HG02852 (cell line): ENCODE measurements around the gene ENOX2.
"Not testable (repeated sequence)": the region's sequence is repeated elsewhere in the genome, so short reads cannot be mapped to it uniquely, and the experiment has no call there.

Experiments
- ATAC-seq: cut with Tn5 transposase; IDR thresholded peaks from one replicate; pipeline ENCODE4 v1.9.1; 2021; ENCODE audit warnings: mild to moderate bottlenecking, moderate library complexity; ENCODE audit not compliant: unreplicated experiment

ENOX2 gene

DNA sequence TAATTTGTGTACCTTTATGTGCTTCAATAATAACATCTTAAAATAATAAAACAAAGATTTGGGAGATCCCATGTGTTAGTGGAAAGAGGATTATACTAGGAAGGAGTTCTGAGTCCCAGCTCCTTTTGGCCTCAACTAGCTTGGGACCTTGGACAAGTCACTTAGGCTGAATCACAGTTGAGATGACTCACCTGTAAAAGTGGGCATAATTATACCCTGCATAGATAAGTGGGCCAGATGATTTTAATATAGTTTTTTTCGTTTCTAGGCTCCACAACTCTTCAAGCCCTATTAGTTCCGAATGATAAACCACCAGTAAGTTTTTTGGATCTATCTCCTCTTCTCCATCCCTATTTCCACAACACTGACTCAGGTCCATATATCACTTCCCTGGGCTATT, 131.8 kb downstream of the ENOX2 start:
- no peak for ATAC-seq

DNA sequence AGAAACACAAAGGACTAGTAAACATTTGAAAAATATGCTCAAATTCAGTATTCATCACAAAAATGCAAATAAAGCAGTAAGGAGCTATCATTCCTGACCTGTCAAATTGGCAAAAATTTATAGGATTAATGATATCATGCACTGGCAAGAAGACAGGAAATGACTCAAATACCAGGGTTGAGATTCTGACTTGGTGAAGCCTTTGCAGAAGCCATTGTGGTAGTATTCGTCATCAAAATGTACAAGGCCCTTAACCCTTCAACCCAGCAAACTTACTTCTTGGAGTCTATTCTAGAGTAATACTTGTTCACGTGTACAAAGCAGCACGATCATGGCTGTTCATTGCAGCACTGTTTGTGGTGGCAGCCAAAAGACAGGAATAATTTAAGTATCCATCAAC, 132.4 kb downstream of the ENOX2 start:
- no peak for ATAC-seq

DNA sequence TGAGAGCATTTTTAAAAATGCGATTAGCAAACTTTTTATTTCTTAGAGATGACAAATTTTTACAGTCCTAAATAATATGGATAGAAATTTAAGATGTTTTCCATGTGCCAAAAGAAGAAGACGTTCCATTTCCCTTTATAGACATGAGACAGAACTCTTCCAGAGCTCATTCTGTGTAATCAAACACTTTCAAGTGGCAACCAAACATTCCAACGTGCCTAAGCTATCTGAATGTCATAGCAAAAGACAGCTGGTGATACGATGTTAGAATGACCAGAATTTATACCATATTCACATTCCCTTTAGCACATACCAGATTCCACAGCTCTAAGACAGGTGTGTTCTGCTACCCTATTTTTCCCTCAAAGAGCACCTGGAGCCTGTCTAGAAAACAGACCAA, 133.2 kb downstream of the ENOX2 start:
- ATAC-seq: no peak

DNA sequence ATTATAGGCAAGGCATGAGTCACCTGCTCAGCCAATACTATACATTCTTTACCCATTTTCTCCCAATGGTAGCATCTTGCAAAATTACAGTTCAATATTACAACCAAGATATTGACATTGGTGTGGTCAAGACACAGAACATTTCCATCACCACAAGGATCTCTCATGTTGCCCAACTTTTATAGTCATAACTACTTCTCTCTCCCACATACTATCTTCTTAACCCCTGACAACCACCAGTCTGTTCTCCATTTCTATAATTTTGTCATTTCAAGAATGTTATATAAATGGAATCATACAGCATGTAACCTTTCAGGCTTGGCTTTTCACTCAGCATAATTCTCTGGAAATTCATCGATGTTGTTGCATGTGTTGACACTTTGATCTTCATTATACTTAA, 144.9 kb downstream of the ENOX2 start:
- ATAC-seq: no peak

DNA sequence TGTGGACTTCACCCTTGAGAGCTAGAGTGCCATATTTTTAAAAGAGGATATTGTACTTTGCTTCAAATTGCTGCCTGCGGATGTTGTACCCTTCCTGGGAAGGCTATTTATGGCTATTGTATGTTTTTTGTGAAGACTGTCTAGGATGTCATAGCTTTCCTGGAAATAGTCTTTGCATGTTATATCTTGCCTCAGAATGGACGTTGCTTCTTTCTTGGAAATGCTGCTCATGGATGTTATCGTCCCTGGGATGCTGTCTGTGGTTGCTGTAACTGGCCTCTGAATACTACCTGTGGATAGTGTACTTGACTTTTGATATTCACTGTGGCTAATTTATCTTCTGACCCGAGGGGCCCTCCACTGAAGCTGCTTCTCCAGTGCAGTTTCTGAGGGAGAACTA, 146.8 kb downstream of the ENOX2 start:
- ATAC-seq: no peak

DNA sequence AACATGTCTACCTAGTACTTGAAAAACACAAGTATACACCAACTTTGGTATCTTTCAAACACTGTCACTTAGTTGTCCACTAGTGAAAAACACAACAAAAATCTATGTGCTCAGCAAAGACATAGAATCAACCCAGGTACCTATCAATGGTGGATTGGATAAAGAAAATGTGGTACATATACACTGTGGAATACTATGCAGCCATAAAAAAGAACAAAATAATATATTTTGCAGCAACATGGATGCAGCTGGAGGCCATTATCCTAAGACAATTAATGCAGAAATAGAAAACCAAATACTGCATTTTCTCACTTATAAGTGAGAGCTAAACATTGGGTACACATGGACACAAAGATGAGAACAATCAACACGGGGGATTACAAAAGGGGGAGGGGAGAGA, 148.7 kb downstream of the ENOX2 start:
- ATAC-seq: no peak

DNA sequence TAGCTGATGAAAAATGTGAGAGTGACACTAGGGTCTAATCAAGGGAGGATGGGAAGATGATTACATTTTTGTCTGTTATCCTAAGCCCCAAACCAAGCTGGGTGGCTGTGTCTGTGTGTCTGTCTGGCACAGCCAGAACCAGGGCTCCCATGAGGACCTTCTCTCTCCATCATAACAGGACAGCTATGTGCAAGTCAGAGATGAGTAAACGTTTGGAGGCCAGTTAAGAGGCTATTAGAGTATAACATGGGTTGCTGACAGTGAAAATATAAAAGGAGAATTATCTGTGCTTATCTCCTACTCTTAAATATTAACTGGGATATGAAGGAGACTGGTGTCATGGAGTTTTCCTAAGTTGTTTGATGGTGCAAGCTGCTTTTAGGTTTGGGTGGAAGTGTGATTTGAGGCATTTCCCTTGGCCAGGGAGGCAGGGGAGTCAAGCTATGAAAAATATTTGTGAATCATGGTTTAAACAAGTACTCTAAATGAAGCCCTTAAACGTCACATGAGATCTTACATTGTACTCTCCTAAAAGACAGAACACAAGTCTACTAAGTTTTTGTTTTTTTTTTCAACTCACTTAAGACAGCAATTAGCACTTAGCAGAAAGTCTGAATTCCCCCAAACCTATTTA, 156.2 kb downstream of the ENOX2 start:
- ATAC-seq: no peak

DNA sequence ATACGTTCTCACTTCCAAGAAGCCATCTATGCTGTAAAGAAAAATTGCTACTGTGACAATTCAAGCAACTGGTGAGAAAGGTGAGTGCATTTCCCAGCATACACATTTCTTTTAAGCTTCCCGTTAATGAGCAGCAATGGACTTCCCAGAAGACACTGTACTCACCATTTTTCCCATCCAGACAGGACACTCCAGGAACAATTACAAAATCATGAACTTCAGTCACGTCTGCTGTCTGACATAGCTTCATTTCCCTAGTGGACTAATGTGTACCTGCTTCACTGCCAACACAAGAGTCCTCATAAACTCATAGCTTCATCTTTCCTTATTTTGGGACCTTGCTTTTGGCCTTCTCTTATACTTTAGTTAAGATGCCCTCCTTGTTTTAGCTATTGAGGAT, 156.9 kb downstream of the ENOX2 start:
- ATAC-seq: no peak

DNA sequence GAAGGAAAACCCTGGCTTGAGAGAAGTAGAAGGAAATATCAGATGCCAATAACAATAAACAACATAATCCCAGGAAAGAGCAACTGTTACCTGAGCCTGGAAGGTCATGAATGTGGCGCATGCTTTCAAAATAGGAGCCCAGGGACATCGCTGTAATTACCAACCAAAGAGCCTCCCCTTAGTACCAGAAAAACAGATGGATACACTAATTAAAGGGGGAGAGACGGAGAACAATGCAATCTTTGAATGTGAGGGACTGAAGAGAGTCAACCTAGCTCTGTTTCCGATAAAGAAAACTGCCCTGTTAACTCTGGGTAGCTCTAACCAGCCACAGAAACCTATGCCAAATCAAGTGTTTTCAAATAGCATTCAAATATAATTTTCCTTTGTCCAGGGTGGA, 161.4 kb downstream of the ENOX2 start:
- no peak for ATAC-seq

DNA sequence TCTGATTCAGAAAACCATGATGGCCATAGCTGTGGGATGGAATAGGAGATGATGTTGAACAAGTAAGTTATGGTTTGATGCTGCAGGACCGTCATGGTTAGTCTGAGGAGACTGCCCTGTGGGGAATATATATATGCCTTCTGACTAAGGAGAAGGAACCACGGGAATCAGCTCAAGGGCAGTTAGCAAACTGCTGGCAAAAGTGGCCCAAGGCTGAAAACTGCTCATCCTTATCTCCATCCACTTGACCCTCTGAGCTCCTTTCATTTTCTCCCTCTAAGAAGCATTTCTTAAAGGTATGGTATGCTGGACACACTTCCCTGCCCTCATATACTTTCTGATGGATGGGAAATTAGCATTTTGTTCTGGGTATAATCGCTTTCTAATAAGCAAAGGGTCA, 161.9 kb downstream of the ENOX2 start:
- ATAC-seq: no peak

DNA sequence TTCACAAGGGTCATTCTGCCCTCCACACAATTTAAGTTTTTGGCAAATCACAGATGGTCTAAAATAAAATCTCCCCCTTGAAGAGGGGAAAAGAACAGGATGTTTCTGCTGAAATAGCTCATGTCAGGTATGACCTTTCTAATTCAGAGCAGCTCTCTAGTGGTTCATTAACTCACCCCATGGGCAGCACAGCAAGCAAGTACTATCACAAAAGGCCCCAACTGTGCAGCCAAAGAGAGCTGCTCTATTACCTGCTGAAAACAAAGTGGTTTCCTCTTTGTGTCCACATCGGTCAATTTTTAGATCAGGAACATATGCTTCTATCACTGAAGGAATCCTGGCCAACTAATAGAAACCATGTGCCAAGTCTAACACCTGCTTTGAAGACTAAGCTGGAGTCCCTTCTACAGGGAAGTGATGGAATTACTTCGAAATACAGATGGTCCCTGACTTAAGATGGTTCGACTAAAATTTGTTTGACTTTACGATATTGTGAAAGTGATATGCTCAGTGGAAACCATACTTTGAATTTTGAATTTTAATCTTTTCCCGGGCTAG, 164.3 kb downstream of the ENOX2 start:
- no peak for ATAC-seq

DNA sequence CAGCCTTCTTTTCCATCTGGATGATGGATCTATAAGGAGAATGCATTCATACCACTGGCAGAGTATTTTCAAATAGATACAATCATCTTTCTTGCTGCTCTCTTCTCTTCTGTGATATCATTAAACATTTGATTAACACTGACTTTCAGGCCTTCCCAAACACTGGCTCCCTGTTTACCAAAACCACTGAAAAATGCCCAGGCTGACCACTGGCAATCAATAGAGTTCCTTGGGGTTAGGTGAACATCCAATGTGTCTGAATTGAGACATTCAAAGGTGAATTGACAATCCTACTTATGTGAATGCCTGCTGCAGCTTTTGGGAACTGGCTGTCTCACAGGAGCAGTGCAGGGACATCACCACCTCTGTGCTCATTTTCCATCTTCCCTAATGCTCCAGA, 168.3 kb downstream of the ENOX2 start:
- ATAC-seq: no peak

DNA sequence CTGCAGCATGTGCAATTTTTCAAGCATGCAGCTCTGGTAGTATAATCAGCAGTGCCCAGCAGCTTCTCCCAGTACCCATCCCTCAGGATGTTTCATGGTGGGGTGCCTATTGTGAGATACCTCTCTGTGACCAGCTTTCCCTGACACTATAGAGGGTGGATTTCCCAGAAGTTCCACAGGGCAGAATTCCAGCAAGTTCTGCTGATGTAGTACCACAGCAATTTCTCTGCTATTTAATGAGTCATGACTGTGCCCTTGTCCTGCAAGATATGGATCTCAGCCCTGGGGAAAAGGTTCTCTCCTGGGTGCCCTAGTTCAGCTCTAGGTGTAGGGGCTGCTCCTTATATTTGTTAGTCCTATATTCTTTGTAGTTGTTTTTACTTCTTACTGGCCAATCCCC, 174.8 kb downstream of the ENOX2 start:
- ATAC-seq: no peak

DNA sequence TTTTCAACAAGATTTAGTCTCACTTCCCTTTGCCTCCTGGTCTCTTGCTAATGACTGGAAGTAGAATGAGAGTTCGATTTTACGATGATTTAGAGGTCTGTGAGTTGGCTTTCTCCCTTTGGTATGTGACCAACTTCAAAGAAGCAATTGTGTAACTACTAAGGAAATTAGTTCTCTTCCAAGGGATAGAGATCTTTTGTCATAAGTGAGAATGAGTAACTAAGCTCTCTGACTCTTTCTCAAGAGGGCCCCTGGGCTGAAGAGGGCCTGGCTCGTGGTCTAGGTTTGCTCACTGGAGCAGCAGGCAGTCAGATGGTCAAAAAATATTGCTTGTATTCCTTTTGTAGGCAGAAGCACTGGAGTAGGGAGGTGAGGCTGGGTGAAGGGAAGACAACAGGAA, 176.3 kb downstream of the ENOX2 start:
- ATAC-seq: no peak

DNA sequence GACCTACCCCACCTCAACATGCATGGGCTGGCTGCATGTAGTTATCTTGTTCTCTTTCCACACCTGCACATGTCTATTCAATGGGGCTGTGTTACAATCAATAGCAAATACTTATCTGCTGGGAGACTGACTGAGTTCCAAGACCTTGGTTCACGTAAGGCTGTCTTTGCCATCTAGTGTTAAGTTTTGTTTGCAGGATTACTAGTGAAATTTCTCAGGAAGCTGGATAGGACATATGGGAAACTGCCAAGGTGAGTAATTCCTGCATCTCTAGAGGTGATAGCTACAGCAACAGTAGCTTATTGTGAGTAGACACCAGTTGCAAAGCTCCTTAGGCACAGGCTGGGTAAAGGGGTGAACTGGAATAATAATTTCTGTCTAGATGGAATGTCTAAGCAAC, 177.5 kb downstream of the ENOX2 start:
- ATAC-seq: no peak

DNA sequence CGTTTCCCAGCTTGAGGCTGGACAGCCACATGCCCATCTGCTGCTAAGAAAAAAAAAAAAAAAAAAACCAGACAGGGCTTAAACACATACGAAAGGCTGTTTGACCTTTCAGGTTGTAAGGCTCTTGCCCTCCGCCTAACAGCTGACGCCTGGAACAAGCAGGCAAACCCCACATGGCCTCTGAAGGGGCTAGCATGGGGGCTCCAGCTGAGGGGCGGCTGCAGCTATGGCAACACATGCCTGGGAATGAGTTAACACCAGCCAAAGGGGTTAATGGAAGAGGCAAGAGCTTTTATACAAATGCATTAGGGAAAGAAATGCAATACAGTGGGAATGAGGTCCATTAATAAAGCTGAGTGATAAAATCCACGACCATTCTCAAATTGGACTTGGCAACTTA, 183.6 kb downstream of the ENOX2 start:
- ATAC-seq: no peak

DNA sequence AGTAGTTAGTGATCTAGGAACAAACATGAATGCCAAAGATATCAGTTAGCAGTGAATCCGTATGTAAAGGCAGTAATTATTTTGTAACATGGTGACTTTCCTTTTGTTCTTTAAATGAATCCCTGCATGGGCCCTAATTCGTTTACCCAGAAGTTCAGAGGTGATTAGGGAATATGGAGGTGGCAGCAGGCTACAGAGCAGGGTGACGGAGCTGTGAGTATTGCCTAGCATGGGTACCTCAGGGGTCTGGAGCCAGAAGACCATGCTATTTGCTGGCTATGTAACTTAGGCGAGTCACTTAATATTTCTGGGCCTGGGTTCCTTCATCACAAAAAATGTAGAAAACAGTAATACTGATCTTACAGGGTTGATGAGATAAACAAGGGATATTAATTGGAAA, 184.9 kb downstream of the ENOX2 start:
- ATAC-seq: no peak

DNA sequence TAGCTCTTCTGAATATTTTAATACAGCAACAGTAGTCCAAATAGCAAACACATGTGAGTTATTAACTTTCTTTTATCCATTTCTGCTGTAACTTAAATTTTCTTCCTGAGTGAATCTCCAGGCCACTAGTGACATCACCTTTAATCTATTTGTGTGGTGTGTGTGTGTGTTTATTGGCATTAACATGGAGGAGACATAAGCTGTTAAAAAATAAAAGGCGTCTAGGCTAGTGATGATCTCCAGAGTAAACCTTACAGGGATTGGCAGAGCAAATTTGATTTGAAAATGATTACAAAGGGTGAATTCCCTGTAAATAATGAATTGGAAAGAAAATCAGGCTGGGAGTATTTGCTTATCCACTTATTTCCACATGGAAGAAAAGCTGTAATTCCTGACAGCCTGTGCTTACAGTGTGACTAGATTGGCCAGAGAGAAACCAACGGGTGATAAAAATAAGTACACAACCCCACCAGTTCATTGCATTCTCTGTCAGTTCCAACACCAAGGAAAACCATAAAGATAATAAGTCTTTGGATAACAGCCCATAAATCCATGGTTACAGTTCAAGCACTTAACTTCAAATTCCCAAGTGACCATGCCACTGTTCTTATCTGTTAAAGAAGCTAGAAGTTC, 186.1 kb downstream of the ENOX2 start:
- ATAC-seq: no peak

DNA sequence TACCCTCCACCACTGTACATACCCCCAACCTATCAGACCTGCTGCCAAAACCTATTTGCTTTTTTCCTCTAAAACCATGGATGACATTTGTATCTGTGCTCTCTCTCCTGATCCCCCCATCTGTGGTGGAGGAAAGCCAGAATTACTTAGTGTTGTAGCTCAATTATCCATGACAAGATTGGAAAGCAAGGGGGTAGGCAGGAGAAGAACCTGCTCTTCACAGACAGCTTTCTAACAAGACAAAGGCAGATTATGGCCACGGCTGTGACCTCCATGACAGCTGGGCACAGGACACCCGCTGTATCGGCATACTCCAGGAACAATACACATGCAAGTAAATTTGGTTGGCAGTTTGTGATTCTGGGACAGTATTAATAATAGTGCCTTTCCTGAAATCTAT, 186.7 kb downstream of the ENOX2 start:
- ATAC-seq: no peak

DNA sequence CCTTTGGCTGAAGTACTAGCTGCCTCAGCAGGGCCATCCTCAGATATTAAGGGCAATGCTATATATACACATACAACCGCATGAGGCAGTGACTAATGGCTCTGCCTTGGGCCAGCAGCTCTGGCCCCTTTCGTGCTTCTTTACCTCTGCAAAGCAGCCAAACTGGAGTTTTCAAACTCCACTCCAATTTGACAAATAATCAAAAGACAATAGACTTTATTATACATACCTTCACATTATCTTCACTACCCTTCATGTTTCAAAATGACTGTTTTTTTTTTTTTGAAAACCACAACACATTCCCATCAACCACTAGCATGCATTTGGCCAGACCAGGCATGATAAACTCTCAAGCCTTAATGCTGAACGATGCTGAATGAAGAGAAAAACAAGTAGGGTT, 187.7 kb downstream of the ENOX2 start:
- no peak for ATAC-seq

DNA sequence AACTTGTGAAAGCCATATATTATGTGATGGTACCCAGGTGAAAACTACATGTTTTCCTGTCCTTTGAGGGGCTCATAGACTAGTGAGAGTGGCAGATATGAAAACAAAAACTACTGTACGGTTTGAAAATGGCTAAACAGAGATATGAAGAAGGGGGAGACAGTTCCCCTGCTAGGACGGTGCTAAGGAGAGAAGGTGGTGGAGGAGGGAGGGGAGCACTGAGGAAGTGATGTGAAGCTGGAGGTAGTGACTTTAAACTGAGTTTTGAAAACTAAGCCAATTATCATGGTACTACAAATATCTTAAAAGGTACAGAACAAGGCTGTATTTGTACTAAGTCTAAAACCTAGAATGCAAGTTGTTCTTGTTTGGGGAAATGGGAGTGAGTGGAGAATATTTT, 188.3 kb downstream of the ENOX2 start:
- ATAC-seq: no peak

DNA sequence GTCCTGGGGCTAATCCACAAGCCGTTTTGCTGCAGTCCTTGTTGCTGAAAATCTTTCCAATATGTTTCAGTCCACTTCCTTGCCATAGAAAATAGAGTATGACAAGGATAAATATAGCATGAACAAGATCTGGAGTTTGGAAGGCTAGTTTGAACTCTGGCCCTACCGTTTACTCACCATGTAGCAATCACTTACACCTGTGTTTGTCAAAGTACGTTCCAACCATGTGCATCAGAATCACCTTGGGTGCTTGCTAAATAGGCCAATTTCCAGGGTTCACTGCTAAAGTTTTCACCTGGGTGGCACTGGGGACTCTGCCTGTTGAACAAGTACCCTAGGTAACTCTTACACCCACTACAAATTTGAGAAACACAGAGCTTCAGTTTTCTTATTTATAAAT, 188.9 kb downstream of the ENOX2 start:
- ATAC-seq: no peak

DNA sequence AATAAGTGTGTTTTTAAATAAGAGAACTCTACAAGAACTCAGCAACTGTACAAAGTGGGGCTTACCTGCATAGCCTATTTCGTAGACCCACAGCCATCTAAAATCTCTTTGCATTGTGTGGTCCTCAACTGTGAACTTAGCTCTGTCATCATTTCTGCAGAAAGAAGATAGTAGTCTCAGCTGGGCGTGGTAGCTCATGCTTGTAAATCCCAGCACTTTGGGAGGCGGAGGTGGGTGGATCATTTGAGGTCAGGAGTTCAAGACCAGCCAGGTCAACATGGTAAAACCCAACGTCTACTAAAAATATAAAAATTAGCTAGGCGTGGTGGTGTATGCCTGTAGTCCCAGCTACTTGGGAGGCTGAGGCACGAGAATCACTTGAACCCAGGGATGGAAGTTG, 193.8 kb downstream of the ENOX2 start:
- ATAC-seq: not testable (repeated sequence)
